Caco-2 (cell line): ENCODE results near the gene CENPQ. TPM values are rescaled to one million over a fixed set of nuclear protein-coding genes. Genes with fewer than 3 reads are reported as not detected.

ENCODE experiments used
- BruUV-seq: library from RNA; stranded (reverse); fragments of 400-500 nt; replicated peaks from 2 replicates; lab custom pipeline; 2021; lab: Mats Ljungman, UMichigan
- CTCF ChIA-PET: fragments of 300-600 bp; sonication (Branson Sonifier 250); formaldehyde crosslinking; loops from one replicate; lab custom pipeline; 2022; ENCODE audit warnings: antibody characterized with exemption; lab: Charles Lee
- POLR2A ChIA-PET: fragments of 300-600 bp; sonication (Branson Sonifier 250); formaldehyde crosslinking; loops from one replicate; lab custom pipeline; 2022; ENCODE audit warnings: antibody characterized with exemption; lab: Charles Lee
- DNase-seq, 2 experiments: peaks; one replicate each; pipeline versions ENCODE4 v3.0.0 to v3.0.0-alpha.2; 2020 to 2022
- H3K27me3 ChIP-seq: replicated peaks from 2 replicates; pipeline ENCODE4 v1.6.0; 2011; ENCODE audit warnings: low read length; ENCODE audit not compliant: control insufficient read depth, insufficient read depth
- H3K36me3 ChIP-seq: 2 replicates; pipeline ENCODE4 v1.5.1; 2011; ENCODE audit warnings: low read length; ENCODE audit not compliant: control insufficient read depth, insufficient read depth
- H3K4me1 ChIP-seq: fragments of 250-450 bp; sonication (Bioruptor Pico); 2 replicates; pipeline ENCODE4 v1.5.1; 2020; ENCODE audit warnings: mild to moderate bottlenecking
- H3K4me3 ChIP-seq: 2 replicates; pipeline ENCODE4 v1.5.1; 2011; ENCODE audit warnings: low read depth, mild to moderate bottlenecking, control low read depth, low read length
- H3K9me3 ChIP-seq: fragments of 250-450 bp; sonication (Bioruptor Pico); 2 replicates; pipeline ENCODE4 v1.5.1; 2020; ENCODE audit warnings: mild to moderate bottlenecking, moderate library complexity
- H3K27ac Mint-ChIP-seq: one replicate; pipeline ENCODE4 v1.8.0; 2022; ENCODE audit warnings: mixed read lengths; ENCODE audit not compliant: unreplicated experiment
- H3K27me3 Mint-ChIP-seq: one replicate; pipeline ENCODE4 v1.8.0; 2022; ENCODE audit warnings: mixed read lengths; ENCODE audit not compliant: insufficient read depth, unreplicated experiment
- H3K36me3 Mint-ChIP-seq: one replicate; pipeline ENCODE4 v1.8.0; 2022; ENCODE audit warnings: mild to moderate bottlenecking, mixed read lengths; ENCODE audit not compliant: insufficient read depth, unreplicated experiment
- H3K4me1 Mint-ChIP-seq: one replicate; pipeline ENCODE4 v1.8.0; 2022; ENCODE audit warnings: low read depth, mixed read lengths; ENCODE audit not compliant: unreplicated experiment
- H3K4me3 Mint-ChIP-seq: one replicate; pipeline ENCODE4 v1.8.0; 2022; ENCODE audit warnings: mild to moderate bottlenecking, moderate library complexity, mixed read lengths; ENCODE audit not compliant: unreplicated experiment
- H3K9me3 Mint-ChIP-seq: one replicate; pipeline ENCODE4 v1.8.0; 2022; ENCODE audit warnings: mixed read lengths; ENCODE audit not compliant: unreplicated experiment
- CTCF ChIP-seq, 2 experiments: fragments of 200-600 bp in 1 of 2; IDR thresholded peaks; 1 replicate in 1 of 2; 2 replicates in 1 of 2; pipeline versions ENCODE4 v1.5.1 to v1.8.0; 2011 to 2022; ENCODE audit warnings: antibody characterized with exemption in 1 of 2, control low read depth in 1 of 2, inconsistent platforms in 1 of 2, low read depth in 1 of 2, low read length in 1 of 2, mild to moderate bottlenecking in 1 of 2, moderate library complexity in 1 of 2; ENCODE audit not compliant: insufficient read depth in 1 of 2, severe bottlenecking in 1 of 2, unreplicated experiment in 1 of 2
- intact Hi-C: fragments of 100-400 bp; cut with micrococcal nuclease; formaldehyde crosslinking; loops from one replicate; pipeline ENCODE4 v1.10.0; 2022; ENCODE audit not compliant: unreplicated experiment
- total RNA-seq: library from RNA; stranded (reverse); gene quantifications from 2 replicates; pipeline ENCODE4 v1.2.3, GENCODE V29; 2022

Gene CENPQ
- total RNA-seq, 1 experiment from 2014 or later, result 13.4 TPM

DNA sequence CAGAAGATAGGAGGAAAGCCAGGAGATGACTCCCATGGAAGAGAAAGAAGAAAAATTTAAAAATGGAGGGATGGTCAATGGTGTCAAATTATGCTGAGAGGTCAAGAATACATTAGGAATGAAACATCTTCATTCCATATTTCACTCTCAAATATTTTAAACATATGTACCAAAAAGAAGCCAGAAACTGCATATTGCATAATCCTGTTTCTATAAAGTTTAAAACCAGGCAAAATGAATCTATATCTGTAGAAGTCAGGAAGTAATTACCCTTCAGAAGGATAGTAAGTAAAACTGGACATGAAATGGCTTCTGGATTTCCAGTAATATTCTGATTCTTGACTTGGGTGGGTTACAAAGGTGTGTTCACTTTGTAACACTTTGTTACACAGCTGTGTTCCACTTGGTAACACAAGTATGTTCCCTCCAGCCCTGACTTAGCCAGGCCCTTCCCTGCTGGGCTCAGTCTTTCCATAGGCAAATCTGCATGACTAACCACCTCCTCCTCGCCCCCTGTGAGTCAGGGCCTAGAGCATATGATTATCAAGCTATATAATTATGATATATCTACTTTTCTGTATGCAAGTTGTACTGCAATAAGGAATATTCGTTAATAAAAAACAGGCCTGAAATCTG lies 67.1 kb downstream of the CENPQ start:
- Histone ChIP-seq H3K4me3 (no peak overlapping the region), H3K36me3 (no peaks in the 10 kb centered on the region), H3K4me1 (no peaks in the 10 kb centered on the region), H3K9me3 (no peaks in the 10 kb centered on the region), H3K27me3 (no peaks in the 10 kb centered on the region)
- Mint-ChIP-seq H3K27me3 (no peaks in the 10 kb centered on the region), H3K27ac (no peak overlapping the region), H3K4me3 (no peak overlapping the region), H3K36me3 (no peaks in the 10 kb centered on the region), H3K9me3 (no peaks in the 10 kb centered on the region), H3K4me1 (no peaks in the 10 kb centered on the region)
- no TSS peak for BruUV-seq
- intact Hi-C loops, result loop anchor here (5.0 kb wide), 1 partner anchor 42 kb away; no protein-coding TSS in a partner anchor
- TF ChIP-seq CTCF (IDR thresholded peaks at IDR 0.05; ENCODE audit: insufficient read depth in 1 of 2, low read depth in 1 of 2, low read length in 1 of 2, severe bottlenecking in 1 of 2, unreplicated experiment in 1 of 2), result no peak
- CTCF ChIA-PET, result no interaction called here
- POLR2A ChIA-PET, result no interaction called here
- no peak for DNase-seq

DNA sequence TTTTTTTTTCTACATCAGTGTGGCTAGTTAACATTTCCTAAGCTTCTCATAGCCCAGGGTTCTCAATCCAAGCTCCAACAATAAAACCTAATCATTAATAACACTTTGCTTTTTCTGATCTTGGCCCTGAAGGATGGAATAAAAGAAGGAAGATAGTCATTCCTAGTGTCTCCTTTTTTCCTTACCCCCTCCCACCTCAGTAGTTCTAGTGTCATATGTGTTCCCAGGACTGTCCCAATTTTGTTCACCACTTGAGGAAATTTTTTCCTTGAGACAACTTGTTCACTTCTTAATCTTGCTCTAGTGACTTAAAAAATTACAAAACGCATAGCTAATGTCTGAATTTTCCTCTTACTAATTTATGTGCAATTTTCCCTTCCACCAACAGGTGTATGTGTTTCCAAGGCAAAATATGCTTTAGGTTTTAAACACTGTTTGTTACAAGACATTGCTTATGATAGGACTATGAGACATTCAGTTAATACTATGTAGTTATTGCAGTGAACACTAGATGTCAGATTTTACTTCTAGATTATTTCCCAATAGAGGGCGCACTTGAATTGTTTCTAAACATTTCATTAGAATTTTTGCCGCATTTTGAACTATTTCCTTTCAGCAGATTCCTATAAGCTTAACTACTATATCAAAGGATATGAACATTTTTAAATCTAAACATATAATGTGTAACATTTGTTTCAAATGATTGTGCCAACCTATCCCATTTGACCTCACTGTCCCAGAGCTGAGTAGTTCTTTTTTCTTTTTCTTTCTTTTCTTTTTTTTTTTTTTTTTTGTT lies 68.8 kb downstream of the CENPQ start:
- BruUV-seq, result no TSS peak
- CTCF ChIA-PET, result interaction anchor here (0.6 to 2.7 kb wide), 8 partner anchors 18 to 318 kb away, joined by 3 to 18 read pairs (median 5); partner anchors contain the start of gene C6orf141
- Histone ChIP-seq H3K9me3 (no peaks in the 10 kb centered on the region), H3K27me3 (no peaks in the 10 kb centered on the region), H3K36me3 (no peaks in the 10 kb centered on the region), H3K4me1 (no peaks in the 10 kb centered on the region), H3K4me3 (no peak overlapping the region)
- H3K27ac Mint-ChIP-seq, result no peak overlapping the region
- no peaks in the 10 kb centered on the region for H3K27me3 Mint-ChIP-seq
- H3K4me3 Mint-ChIP-seq, result no peak overlapping the region
- intact Hi-C loops, result loop anchor here (1.0 to 5.0 kb wide), 4 partner anchors 40 to 317 kb away; no protein-coding TSS in a partner anchor
- DNase-seq, result peak in 1 of 2 experiments; percentile 32
- TF ChIP-seq CTCF (IDR thresholded peaks at IDR 0.05; ENCODE audit: insufficient read depth in 1 of 2, low read depth in 1 of 2, low read length in 1 of 2, severe bottlenecking in 1 of 2, unreplicated experiment in 1 of 2), result peak; percentile 80 to 82
- POLR2A ChIA-PET, result no interaction called here
- no peaks in the 10 kb centered on the region for H3K9me3 Mint-ChIP-seq
- no peaks in the 10 kb centered on the region for H3K4me1 Mint-ChIP-seq
- no peaks in the 10 kb centered on the region for H3K36me3 Mint-ChIP-seq

- Histone ChIP-seq H3K4me3 (no peak overlapping the region), H3K9me3 (no peaks in the 10 kb centered on the region), H3K4me1 (no peaks in the 10 kb centered on the region), H3K36me3 (no peaks in the 10 kb centered on the region), H3K27me3 (no peaks in the 10 kb centered on the region)
- H3K36me3 Mint-ChIP-seq, result no peaks in the 10 kb centered on the region
- no peak overlapping the region for H3K4me3 Mint-ChIP-seq
- DNase-seq, result no peak
- no TSS peak for BruUV-seq
- H3K4me1 Mint-ChIP-seq, result no peaks in the 10 kb centered on the region
- no peaks in the 10 kb centered on the region for H3K27me3 Mint-ChIP-seq
- intact Hi-C loops, result no loop called here
- H3K9me3 Mint-ChIP-seq, result no peaks in the 10 kb centered on the region
- ChIA-PET CTCF (no interaction called here), POLR2A (no interaction called here)
- H3K27ac Mint-ChIP-seq, result no peak overlapping the region
- no peak for TF ChIP-seq CTCF (IDR thresholded peaks at IDR 0.05; ENCODE audit: insufficient read depth in 1 of 2, low read depth in 1 of 2, low read length in 1 of 2, severe bottlenecking in 1 of 2, unreplicated experiment in 1 of 2)
Measured at GRCh38 chr6:49535795-49536194, 72.6 kb downstream of the CENPQ start.
